Measurements from ENCODE around the gene RAD51B. TPM values are rescaled to one million over a fixed set of nuclear protein-coding genes. Genes with fewer than 3 reads are reported as not detected.

RAD51B gene
- total RNA-seq, 1 experiment from 2014 or later: 14.2 TPM

- no peak for TF ChIP-seq ZNF425 (CRISPR knock-in tag; conservative IDR thresholded peaks at IDR 0.05)
- TF ChIP-seq MXD4 (CRISPR knock-in tag; IDR thresholded peaks at IDR 0.05; ENCODE audit: borderline replicate concordance): no peak
- TF ChIP-seq RORB (CRISPR knock-in tag; IDR thresholded peaks at IDR 0.05): no peak
- TF ChIP-seq GRHL2 (CRISPR knock-in tag; IDR thresholded peaks at IDR 0.05; ENCODE audit: insufficient replicate concordance, severe bottlenecking): no peak
- no peak for TF ChIP-seq PREB (CRISPR knock-in tag; IDR thresholded peaks at IDR 0.05; ENCODE audit: borderline replicate concordance)
- TF ChIP-seq TP53 (CRISPR knock-in tag; IDR thresholded peaks at IDR 0.05): no peak
Observed at GRCh38 chr14:68546839-68547238, 727.3 kb downstream of the RAD51B start (continued).

- no peak overlapping the region for H3K4me3 Mint-ChIP-seq
- no peak for TF ChIP-seq FOXP1 (CRISPR knock-in tag; IDR thresholded peaks at IDR 0.05; ENCODE audit: borderline replicate concordance)
- H3K27me3 Mint-ChIP-seq (ENCODE audit: low read depth): peaks cover 8% of the 10 kb centered on the region
- ATAC-seq: no peak
- ChIA-PET CTCF (no interaction called here), POLR2A (no interaction called here)
- H3K36me3 Mint-ChIP-seq: no peaks in the 10 kb centered on the region
- DNase-seq (ENCODE audit: low spot score): no peak
- H3K4me1 Mint-ChIP-seq: peaks cover 41% of the 10 kb centered on the region
- peaks cover 9% of the 10 kb centered on the region; the same call in 1 of the 2 replicates for H3K9me3 Mint-ChIP-seq
- H3K27ac Mint-ChIP-seq: no peak overlapping the region
Observed at GRCh38 chr14:68547305-68548193, 728.0 kb downstream of the RAD51B start.

- Mint-ChIP-seq H3K4me3 (no peak overlapping the region), H3K36me3 (no peaks in the 10 kb centered on the region), H3K27ac (no peak overlapping the region; the same call in 1 of the 2 replicates), H3K4me1 (peaks cover 50% of the 10 kb centered on the region), H3K27me3 (ENCODE audit: low read depth) (peaks cover 8% of the 10 kb centered on the region), H3K9me3 (peaks cover 9% of the 10 kb centered on the region; the same call in 1 of the 2 replicates)
- no peak for TF ChIP-seq ERG (CRISPR knock-in tag; IDR thresholded peaks at IDR 0.05)
- peak; percentile 96 for TF ChIP-seq ZNF423 (CRISPR knock-in tag; IDR thresholded peaks at IDR 0.05)
- ATAC-seq (peak; percentile 38), DNase-seq (ENCODE audit: low spot score) (no peak)
- ChIA-PET POLR2A (interaction anchor here (0.5 to 1.2 kb wide), 2 partner anchors 9 to 669 kb away, joined by 3 to 4 read pairs; no protein-coding TSS in a partner anchor), CTCF (interaction anchor here (1.1 kb wide), 1 partner anchor 110 kb away, joined by 6 read pairs; no protein-coding TSS in a partner anchor)
Observed at GRCh38 chr14:68548194-68549076, 728.9 kb downstream of the RAD51B start.

GRCh38 chr14:68550338-68550715, 730.7 kb downstream of the RAD51B start:
- Mint-ChIP-seq H3K4me1 (peaks cover 64% of the 10 kb centered on the region), H3K9me3 (peaks cover 9% of the 10 kb centered on the region; the same call in 1 of the 2 replicates), H3K4me3 (no peak overlapping the region), H3K27ac (no peak overlapping the region), H3K27me3 (ENCODE audit: low read depth) (peaks cover 8% of the 10 kb centered on the region), H3K36me3 (no peaks in the 10 kb centered on the region)
- no peak for ATAC-seq
- ChIA-PET CTCF (no interaction called here), POLR2A (no interaction called here)
- no peak for DNase-seq (ENCODE audit: low spot score)
- TF ChIP-seq ATF1 (CRISPR knock-in tag; IDR thresholded peaks at IDR 0.05) (no peak), GTF2I (CRISPR knock-in tag; conservative IDR thresholded peaks at IDR 0.05) (no peak), CTCF (IDR thresholded peaks at IDR 0.05) (no peak), CDX4 (CRISPR knock-in tag; IDR thresholded peaks at IDR 0.05; ENCODE audit: borderline replicate concordance) (no peak), MXD4 (CRISPR knock-in tag; IDR thresholded peaks at IDR 0.05; ENCODE audit: borderline replicate concordance) (no peak), ZNF423 (CRISPR knock-in tag; IDR thresholded peaks at IDR 0.05) (no peak), IRF2 (CRISPR knock-in tag; IDR thresholded peaks at IDR 0.05; ENCODE audit: borderline replicate concordance, low read depth) (no peak), TCF7 (CRISPR knock-in tag; IDR thresholded peaks at IDR 0.05; ENCODE audit: low read depth) (no peak), NFATC4 (CRISPR knock-in tag; IDR thresholded peaks at IDR 0.05) (no peak), E2F5 (CRISPR knock-in tag; IDR thresholded peaks at IDR 0.05) (no peak), CBFB (CRISPR knock-in tag; IDR thresholded peaks at IDR 0.05; ENCODE audit: low read depth) (no peak), NR2C2 (CRISPR knock-in tag; IDR thresholded peaks at IDR 0.05) (no peak)
